Calu3 (cell line): ENCODE results near the gene DOCK11. TPM values are rescaled to one million over a fixed set of nuclear protein-coding genes. Genes with fewer than 3 reads are reported as not detected.

Experiments used
- BruUV-seq: library from RNA; stranded (reverse); fragments of 400-500 nt; replicated peaks from 2 replicates; lab custom pipeline; 2021; lab: Mats Ljungman, UMichigan
- CTCF ChIA-PET: fragments of 300-600 bp; sonication (Branson Sonifier 250); formaldehyde crosslinking; loops from one replicate; lab custom pipeline; 2022; ENCODE audit warnings: antibody characterized with exemption; lab: Charles Lee
- DNase-seq: peaks from one replicate; pipeline ENCODE4 v3.0.0; 2022
- H3K27ac Mint-ChIP-seq: one replicate; pipeline ENCODE4 v1.8.0; 2022; ENCODE audit warnings: mixed read lengths; ENCODE audit not compliant: unreplicated experiment
- H3K27me3 Mint-ChIP-seq: one replicate; pipeline ENCODE4 v1.8.0; 2022; ENCODE audit warnings: mixed read lengths; ENCODE audit not compliant: unreplicated experiment
- H3K36me3 Mint-ChIP-seq: one replicate; pipeline ENCODE4 v1.8.0; 2022; ENCODE audit warnings: mild to moderate bottlenecking, moderate library complexity, mixed read lengths; ENCODE audit not compliant: insufficient read depth, unreplicated experiment
- H3K4me1 Mint-ChIP-seq: one replicate; pipeline ENCODE4 v1.8.0; 2022; ENCODE audit warnings: mild to moderate bottlenecking, low read depth, mixed read lengths; ENCODE audit not compliant: unreplicated experiment
- H3K4me3 Mint-ChIP-seq: one replicate; pipeline ENCODE4 v1.8.0; 2022; ENCODE audit warnings: mild to moderate bottlenecking, low read depth, moderate library complexity, mixed read lengths; ENCODE audit not compliant: unreplicated experiment
- H3K9me3 Mint-ChIP-seq: one replicate; pipeline ENCODE4 v1.8.0; 2022; ENCODE audit warnings: low read depth, mixed read lengths; ENCODE audit not compliant: unreplicated experiment
- intact Hi-C: fragments of 100-400 bp; cut with micrococcal nuclease; formaldehyde crosslinking; loops from one replicate; pipeline ENCODE4 v1.10.0; 2022; ENCODE audit not compliant: unreplicated experiment
- total RNA-seq: library from RNA; stranded (reverse); gene quantifications from 2 replicates; pipeline ENCODE4 v1.2.3, GENCODE V29; 2022
- TF ChIP-seq, protein P1 (sequence below): fragments of 200-600 bp; IDR thresholded peaks from one replicate; pipeline ENCODE4 v1.8.0; 2022; ENCODE audit warnings: antibody characterized with exemption; ENCODE audit not compliant: unreplicated experiment

Gene DOCK11
- total RNA-seq, 1 experiment from 2014 or later = 1.9 TPM

DNA sequence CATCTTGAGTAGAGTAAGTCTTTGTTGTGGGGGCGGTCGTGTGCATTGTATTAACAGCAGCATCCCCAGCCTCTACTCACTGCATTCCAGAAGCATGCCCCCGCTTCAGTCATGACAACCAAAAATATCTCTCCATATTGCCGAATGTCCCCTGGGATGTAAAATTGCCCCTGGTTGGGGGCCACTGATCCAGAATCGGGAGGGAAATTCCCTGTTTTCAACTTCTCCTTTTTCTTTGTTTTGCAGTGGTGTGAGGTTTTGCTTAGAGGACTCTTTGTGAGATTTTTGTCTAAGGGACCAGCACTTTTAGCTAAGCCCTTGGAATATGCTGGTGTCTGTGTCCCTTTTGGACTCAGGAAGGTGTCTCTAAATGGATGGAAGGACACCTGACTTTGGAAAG is 228.8 kb downstream of the DOCK11 start:
- H3K4me3 Mint-ChIP-seq = no peak overlapping the region
- no peaks in the 10 kb centered on the region for H3K9me3 Mint-ChIP-seq
- intact Hi-C loops = loop anchor here (10.0 kb wide), 1 partner anchor 60 kb away; no protein-coding TSS in a partner anchor
- peaks cover 42% of the 10 kb centered on the region for H3K4me1 Mint-ChIP-seq
- TF ChIP-seq, protein P1, sequence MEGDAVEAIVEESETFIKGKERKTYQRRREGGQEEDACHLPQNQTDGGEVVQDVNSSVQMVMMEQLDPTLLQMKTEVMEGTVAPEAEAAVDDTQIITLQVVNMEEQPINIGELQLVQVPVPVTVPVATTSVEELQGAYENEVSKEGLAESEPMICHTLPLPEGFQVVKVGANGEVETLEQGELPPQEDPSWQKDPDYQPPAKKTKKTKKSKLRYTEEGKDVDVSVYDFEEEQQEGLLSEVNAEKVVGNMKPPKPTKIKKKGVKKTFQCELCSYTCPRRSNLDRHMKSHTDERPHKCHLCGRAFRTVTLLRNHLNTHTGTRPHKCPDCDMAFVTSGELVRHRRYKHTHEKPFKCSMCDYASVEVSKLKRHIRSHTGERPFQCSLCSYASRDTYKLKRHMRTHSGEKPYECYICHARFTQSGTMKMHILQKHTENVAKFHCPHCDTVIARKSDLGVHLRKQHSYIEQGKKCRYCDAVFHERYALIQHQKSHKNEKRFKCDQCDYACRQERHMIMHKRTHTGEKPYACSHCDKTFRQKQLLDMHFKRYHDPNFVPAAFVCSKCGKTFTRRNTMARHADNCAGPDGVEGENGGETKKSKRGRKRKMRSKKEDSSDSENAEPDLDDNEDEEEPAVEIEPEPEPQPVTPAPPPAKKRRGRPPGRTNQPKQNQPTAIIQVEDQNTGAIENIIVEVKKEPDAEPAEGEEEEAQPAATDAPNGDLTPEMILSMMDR = no peak
- CTCF ChIA-PET = interaction anchor here (1.0 kb wide), 1 partner anchor 123 kb away, joined by 4 read pairs; no protein-coding TSS in a partner anchor
- H3K27me3 Mint-ChIP-seq = no peaks in the 10 kb centered on the region
- no peak overlapping the region for H3K27ac Mint-ChIP-seq
- BruUV-seq = no TSS peak
- DNase-seq = no peak
- peaks cover 24% of the 10 kb centered on the region for H3K36me3 Mint-ChIP-seq

DNA sequence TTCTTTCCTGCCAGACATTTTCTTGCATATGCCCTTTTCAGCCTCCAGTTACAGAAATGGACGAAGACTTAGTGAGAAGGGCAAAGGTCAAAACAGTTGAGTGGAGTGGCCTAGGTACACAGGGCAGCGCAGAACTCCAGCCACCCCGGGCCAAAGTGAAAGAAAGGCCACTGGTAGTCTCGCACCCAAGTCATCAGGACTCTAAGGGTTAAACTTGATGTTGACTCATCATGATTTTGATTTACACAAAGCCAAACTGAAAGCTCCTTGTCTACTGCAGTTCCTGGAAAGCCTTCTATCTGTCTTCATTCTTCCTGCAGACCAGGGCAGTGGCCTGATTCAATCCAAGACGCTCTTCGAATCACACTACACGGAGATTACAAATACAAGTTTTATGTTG is 229.2 kb downstream of the DOCK11 start:
- Mint-ChIP-seq H3K36me3 (peaks cover 24% of the 10 kb centered on the region), H3K27ac (no peak overlapping the region), H3K27me3 (no peaks in the 10 kb centered on the region), H3K4me1 (peaks cover 42% of the 10 kb centered on the region), H3K4me3 (peak overlapping the region; percentile 10), H3K9me3 (no peaks in the 10 kb centered on the region)
- BruUV-seq = no TSS peak
- TF ChIP-seq, protein P1 = no peak
- CTCF ChIA-PET = interaction anchor here (1.0 kb wide), 1 partner anchor 123 kb away, joined by 4 read pairs; no protein-coding TSS in a partner anchor
- intact Hi-C loops = loop anchor here (5.0 to 10.0 kb wide), 2 partner anchors 60 to 82 kb away; no protein-coding TSS in a partner anchor
- no peak for DNase-seq

DNA sequence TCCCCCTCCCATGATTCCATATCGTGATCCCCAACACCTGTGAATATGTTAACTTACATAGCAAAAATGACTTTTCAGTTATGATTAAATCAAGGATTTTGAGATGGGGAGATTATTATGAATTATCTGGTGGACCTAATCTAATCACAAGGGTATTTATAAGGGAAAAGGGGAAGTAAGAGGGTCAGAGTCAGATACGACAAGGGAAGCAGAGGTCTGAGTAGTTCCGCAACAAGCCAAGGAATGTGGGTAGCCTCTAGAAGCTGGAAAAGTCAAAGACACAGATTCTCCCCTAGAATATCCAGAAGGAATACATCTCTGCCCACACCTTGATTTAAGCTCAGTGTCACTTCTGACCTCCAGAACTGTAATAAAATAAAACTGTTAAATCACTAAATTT is 230.8 kb downstream of the DOCK11 start:
- TF ChIP-seq, protein P1 = no peak
- Mint-ChIP-seq H3K27ac (peak overlapping the region; percentile 94), H3K4me1 (peaks cover 55% of the 10 kb centered on the region), H3K27me3 (no peaks in the 10 kb centered on the region), H3K9me3 (no peaks in the 10 kb centered on the region), H3K4me3 (peak overlapping the region; percentile 82), H3K36me3 (peaks cover 24% of the 10 kb centered on the region)
- DNase-seq = no peak
- intact Hi-C loops = loop anchor here (5.0 to 10.0 kb wide), 2 partner anchors 62 to 84 kb away; no protein-coding TSS in a partner anchor
- BruUV-seq = TSS peak; percentile 70
- CTCF ChIA-PET = no interaction called here

DNA sequence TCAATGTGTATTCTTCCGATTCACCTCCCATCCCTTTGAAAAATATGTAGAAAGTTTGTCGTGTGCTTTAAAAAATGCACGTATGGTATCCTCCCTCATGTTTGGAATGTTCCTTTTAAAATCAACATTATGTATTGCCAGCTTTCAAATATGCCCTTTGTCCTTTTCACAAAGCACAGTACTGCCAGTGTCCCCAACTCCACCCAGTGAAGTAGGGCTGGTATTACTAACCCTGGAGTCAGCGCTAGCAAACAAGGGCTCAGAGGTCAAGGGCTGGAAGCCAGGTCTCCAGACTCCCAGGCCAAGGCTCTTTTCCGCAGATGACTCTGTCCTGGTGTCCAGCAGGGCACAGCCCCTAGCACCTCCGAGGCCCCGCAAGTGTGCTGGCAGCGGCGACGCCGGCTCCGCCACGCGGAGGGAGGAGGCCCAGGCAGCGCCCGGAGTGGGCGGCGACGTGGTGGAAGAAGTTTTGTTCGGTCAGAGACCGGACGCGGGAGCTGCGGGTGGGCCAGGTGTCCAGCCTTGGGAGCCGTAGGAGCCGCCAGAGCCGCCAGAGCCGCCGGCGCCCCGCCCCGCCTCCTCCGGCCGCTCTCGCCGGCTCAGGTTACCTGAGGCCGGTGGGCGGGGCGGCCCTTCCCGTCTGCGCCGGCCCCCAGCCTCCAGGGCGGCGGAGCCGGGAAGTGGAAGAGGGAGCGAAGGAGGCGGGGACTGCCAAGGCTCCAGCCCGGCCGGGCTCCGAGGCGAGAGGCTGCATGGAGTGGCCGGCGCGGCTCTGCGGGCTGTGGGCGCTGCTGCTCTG is 231.5 kb downstream of the DOCK11 start, which contains the start of gene IL13RA1:
Gene IL13RA1 (plus strand): TSS at position 720 of the 799 bp plus-strand sequence. CDS start 33 bp downstream, at position 753.
- CTCF ChIA-PET = interaction anchor here (1.4 kb wide), 1 partner anchor 83 kb away, joined by 5 read pairs; no protein-coding TSS in a partner anchor
- intact Hi-C loops = loop anchor here (5.0 to 10.0 kb wide), 2 partner anchors 62 to 85 kb away; no protein-coding TSS in a partner anchor
- Mint-ChIP-seq H3K27me3 (no peaks in the 10 kb centered on the region), H3K36me3 (peaks cover 24% of the 10 kb centered on the region), H3K4me3 (peak within 1 kb of the TSS; percentile 82), H3K27ac (peak within 1 kb of the TSS; percentile 94), H3K9me3 (no peaks in the 10 kb centered on the region), H3K4me1 (peaks cover 55% of the 10 kb centered on the region)
- TF ChIP-seq, protein P1 = no peak
- peak; percentile 88 for DNase-seq
- no TSS peak for BruUV-seq
